OCI-LY3 (cell line): ENCODE results near the gene FOXR1.

Experiments used
- EZH2phosphoT487 ChIP-seq: fragments of 200-600 bp; shearing (Covaris generic); IDR thresholded peaks from 2 replicates; pipeline ENCODE4 v1.6.1; 2018; ENCODE audit warnings: antibody characterized with exemption, mixed run types, low read depth
- TF ChIP-seq, protein P1 (sequence below): fragments of 200-600, 300-600 bp; sonication (generic); IDR thresholded peaks from 2 replicates; pipeline ENCODE4 v1.5.1; 2014; ENCODE audit warnings: antibody characterized with exemption, low read length, low read depth

DNA sequence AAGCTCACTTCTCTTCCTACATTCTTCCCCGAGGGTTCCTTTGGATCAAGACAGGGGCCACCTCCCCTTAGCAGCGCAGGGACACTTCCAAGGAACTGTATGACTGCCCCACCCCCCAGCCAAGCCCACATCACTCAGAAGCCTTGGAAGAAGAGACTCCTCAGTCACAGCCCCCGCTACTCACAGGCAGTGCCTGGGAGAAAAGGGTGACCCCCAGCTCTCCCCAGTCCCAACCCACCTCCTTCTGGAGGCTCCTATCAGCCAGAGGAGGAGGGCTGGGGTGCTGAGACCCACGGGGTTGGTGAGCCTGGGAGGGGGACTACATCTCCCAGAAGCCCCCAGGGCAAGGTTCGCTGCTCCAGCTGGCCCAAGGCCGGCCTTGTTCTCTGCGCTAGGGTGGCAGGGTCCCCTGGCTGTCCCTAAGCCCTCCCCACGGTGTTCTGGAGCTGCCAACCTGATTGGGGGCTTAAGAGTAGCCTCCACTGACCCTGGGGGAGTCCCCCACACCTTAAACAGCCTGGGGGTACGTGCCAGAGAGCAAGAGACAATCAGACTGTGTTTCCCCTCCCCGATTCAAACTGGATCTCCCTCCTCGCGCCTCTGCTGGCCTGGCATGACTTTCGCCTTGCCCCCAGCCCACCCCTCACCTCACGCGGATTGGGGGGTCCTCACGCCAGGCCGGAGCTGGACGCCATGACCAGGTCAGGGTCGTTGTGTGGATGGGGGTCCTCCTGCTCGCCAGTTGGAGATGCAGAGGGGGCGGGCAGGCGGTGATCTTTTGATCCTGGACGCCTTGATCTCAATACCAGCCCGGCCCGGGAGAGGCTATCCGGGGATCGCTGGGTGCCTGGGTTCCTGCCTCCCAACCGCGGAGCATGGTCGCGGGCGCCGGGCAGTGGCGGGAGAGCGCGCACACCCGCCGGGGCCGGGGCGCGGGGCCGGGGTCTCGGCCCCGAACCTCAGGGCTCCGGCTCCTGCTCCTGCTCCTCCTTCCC lies 46.7 kb upstream of the FOXR1 start:
- TF ChIP-seq, protein P1, sequence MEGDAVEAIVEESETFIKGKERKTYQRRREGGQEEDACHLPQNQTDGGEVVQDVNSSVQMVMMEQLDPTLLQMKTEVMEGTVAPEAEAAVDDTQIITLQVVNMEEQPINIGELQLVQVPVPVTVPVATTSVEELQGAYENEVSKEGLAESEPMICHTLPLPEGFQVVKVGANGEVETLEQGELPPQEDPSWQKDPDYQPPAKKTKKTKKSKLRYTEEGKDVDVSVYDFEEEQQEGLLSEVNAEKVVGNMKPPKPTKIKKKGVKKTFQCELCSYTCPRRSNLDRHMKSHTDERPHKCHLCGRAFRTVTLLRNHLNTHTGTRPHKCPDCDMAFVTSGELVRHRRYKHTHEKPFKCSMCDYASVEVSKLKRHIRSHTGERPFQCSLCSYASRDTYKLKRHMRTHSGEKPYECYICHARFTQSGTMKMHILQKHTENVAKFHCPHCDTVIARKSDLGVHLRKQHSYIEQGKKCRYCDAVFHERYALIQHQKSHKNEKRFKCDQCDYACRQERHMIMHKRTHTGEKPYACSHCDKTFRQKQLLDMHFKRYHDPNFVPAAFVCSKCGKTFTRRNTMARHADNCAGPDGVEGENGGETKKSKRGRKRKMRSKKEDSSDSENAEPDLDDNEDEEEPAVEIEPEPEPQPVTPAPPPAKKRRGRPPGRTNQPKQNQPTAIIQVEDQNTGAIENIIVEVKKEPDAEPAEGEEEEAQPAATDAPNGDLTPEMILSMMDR: no peak
- no peak for TF ChIP-seq EZH2phosphoT487
